GM12875 (cell line): ENCODE results near the gene ZNF783.

ENCODE experiments used
- H3K4me3 ChIP-seq: one replicate; pipeline ENCODE4 v1.5.1; 2011; ENCODE audit warnings: low read depth, low read length, control low read depth
- CTCF ChIP-seq: IDR thresholded peaks from 2 replicates; pipeline ENCODE4 v1.5.1; 2011; ENCODE audit warnings: low read depth, mild to moderate bottlenecking, control low read depth, inconsistent platforms, low read length, moderate library complexity, borderline replicate concordance; ENCODE audit not compliant: insufficient read depth

ZNF783 gene

GRCh38 chr7:149294634-149295480 lies 32.9 kb downstream of the ZNF783 start:
- no peak for TF ChIP-seq CTCF
- no peak overlapping the region for H3K4me3 ChIP-seq

GRCh38 chr7:149295481-149295850 lies 33.5 kb downstream of the ZNF783 start:
- no peak for TF ChIP-seq CTCF
- H3K4me3 ChIP-seq: no peak overlapping the region

DNA sequence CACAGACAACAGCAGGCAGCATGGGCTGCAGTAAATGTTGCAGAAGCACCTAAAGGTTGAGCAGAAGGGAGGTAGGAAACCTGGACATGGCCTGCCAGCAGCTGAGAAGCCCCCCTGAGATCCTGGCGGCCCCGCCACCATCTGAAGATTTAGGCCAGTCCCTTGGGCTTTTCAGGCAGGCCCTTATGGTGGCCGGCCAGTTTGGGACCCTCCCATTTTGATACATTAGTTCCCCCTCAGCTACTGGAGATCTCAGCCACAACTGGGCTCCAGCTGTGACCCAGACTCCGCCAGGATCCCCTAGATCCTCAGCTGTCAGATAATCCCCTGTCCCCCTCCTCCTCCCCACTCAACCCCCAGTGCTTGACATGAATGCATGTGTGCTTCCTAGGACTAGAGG lies 34.4 kb downstream of the ZNF783 start:
- TF ChIP-seq CTCF: no peak
- H3K4me3 ChIP-seq: no peak overlapping the region

GRCh38 chr7:149297034-149297755 lies 35.2 kb downstream of the ZNF783 start:
- no peak for TF ChIP-seq CTCF
- no peak overlapping the region for H3K4me3 ChIP-seq

- no peak overlapping the region for H3K4me3 ChIP-seq
- TF ChIP-seq CTCF: no peak
Observed at GRCh38 chr7:149300620-149301285, 38.8 kb downstream of the ZNF783 start.

GRCh38 chr7:149302222-149302621 lies 40.2 kb downstream of the ZNF783 start:
- no peak for TF ChIP-seq CTCF
- no peak overlapping the region for H3K4me3 ChIP-seq
